A673 (cell line): ENCODE measurements around the gene IGSF21.

Experiments used
- EZH2 ChIP-seq: fragments of 200-600 bp; sonication (generic); IDR thresholded peaks from 2 replicates; pipeline ENCODE4 v1.6.1; 2017; ENCODE audit warnings: borderline replicate concordance, low read depth, mild to moderate bottlenecking, mixed read lengths, antibody characterized with exemption, low read length; ENCODE audit not compliant: poor library complexity, severe bottlenecking
- TF ChIP-seq, protein P1 (sequence below): fragments of 300-800, 200-600 bp; sonication (generic); conservative IDR thresholded peaks from 2 replicates; pipeline ENCODE4 v1.5.1; 2017; ENCODE audit warnings: low read depth, mild to moderate bottlenecking, antibody characterized with exemption, low read length, moderate library complexity, mixed read lengths

DNA sequence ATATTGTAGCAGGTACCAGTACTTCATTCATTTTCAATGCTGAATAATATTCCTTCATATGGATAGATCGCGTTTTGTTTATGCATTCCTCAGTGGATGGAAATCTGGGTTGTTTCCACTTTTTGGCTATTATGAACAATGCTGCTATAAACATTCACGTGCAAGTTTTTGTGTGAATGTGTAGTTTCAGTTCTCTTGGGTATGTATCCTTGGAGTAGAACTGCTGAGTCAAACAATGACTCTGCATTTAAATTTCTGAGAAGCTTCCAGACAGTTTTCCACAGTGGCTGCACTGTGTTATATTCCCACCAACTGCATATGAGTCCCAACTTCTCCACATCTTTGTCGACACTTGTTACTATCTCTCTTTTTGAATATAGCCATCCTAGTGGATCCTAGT is 235.1 kb downstream of the IGSF21 start:
- TF ChIP-seq, protein P1, sequence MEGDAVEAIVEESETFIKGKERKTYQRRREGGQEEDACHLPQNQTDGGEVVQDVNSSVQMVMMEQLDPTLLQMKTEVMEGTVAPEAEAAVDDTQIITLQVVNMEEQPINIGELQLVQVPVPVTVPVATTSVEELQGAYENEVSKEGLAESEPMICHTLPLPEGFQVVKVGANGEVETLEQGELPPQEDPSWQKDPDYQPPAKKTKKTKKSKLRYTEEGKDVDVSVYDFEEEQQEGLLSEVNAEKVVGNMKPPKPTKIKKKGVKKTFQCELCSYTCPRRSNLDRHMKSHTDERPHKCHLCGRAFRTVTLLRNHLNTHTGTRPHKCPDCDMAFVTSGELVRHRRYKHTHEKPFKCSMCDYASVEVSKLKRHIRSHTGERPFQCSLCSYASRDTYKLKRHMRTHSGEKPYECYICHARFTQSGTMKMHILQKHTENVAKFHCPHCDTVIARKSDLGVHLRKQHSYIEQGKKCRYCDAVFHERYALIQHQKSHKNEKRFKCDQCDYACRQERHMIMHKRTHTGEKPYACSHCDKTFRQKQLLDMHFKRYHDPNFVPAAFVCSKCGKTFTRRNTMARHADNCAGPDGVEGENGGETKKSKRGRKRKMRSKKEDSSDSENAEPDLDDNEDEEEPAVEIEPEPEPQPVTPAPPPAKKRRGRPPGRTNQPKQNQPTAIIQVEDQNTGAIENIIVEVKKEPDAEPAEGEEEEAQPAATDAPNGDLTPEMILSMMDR = no peak
- no peak for TF ChIP-seq EZH2
